ENCODE results near the gene HP1BP3.
"Not testable (repeated sequence)": the region's sequence is repeated elsewhere in the genome, so short reads cannot be mapped to it uniquely, and the experiment has no call there.

HP1BP3 gene

DNA sequence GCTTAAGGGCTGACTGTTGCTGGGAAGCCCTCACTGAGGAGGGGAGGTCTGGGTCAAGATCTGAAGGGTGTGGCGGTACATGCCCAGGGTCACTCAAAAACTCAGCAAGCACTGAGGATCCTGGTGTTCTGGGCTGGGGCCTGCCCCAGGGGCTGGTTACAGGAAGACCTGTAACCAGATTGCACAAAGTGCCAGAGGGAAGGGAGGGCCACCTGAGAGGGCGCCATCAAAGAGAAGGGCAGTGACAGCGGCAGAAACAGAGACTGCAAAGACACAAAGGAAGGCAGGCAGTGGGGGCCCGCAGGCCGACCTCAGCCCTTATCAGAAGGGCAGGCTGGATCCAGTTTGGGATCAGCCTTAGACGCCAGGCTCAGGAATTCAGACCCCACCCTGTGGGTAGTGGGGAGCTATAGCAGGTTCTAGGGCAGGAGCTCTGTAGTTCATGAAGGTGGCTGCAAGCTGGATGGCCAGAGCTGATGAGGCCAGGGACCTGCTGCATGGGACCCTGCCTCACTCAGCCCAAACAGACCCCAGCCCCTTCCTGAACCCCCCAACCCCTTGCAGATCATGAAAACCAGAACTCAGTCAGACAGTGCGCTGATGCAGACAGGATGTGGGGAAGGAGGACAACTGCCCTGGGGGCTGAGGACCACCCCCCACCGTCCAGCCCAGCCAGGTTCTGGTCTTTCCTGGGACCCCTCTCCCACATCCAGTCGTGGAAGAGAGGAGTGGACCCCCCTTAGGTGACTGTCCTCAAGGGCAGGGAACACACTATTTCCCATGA is 58.5 kb downstream of the HP1BP3 start:
- in situ Hi-C loops (cut with HindIII; ENCODE audit: low sequenced_read_pairs): no loop called here

GRCh38 chr1:20727746-20728316 is 59.3 kb downstream of the HP1BP3 start:
- in situ Hi-C loops (cut with HindIII; ENCODE audit: low sequenced_read_pairs): no loop called here

DNA sequence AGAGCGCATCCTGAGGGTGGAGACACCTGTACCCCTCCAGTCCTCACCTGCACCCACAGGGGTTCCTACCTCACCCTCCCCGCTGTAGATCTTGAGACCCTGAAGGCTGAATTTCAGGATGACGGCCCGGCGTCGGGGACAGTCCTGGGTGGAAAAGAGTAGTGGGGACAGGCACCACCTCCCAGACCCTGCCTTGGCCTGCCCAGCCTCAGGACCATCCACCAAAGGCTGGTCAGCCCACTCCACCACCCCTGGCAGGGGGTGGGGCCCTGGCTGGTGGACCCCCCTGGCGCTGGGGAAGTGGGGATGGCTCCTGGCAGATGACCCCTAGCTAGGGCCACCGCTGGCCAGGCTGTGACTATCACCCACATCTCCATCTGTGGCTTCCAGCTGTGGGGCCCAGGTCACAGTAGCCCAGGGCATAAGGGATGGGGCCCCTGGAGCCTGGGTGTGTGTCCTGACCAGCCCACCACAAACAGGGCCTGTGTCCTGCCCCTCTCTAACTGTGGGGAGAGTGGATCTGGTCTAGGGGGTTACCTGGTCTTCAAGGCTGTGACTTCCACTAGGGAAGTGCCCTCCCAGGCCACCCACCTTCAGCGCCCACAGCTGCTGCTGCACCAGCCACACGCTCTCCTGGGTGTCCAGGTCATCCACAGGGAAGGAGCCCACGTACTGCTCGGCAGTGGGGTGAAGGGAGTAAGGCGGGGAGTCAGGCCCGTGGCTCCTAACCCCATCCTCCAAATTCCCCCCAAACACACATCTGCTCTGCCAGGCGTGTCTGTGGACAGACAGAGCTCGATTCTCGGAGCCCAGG is 60.0 kb downstream of the HP1BP3 start:
- in situ Hi-C loops (cut with HindIII; ENCODE audit: low sequenced_read_pairs): no loop called here

DNA sequence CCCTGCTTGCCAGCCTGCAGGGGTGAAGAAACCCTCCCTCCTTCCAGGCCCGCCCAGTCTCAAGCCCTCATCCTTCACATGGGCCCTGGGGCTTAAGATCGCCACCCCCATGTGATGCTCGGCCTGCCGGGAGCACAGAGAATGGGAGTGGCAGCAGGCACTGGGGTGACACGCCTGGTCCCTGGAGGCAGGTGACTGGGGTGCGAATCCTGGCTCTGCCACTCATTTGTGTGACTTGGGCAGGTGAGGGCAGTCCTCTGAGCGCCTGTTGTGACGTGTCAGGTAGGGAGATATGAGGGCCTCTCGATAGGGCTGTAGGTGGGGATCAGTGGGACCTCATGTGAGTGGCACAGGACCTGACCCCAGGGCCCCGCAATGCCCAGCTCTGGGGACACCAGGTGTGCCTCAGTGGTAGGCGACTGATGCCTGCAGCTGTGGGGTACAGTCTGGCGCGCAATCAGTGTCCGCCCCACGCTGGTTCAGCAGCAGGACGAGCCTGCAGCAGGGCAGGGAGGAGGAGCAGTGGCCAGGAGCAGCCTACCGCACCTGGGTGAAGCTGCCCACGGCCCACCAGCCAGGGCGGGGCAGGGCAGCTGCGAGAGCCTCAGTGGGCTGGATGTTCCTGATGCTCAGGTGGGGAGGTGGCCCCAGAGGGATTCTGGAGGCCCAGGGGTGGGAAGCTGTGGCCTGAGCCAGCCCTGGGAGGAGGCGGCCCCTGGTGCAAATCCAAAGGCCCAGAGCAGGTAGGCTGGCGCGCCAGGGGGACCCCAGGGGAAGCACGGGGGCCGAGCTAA is 60.8 kb downstream of the HP1BP3 start:
- in situ Hi-C loops (cut with HindIII; ENCODE audit: low sequenced_read_pairs): no loop called here

GRCh38 chr1:20725189-20726117 is 61.7 kb downstream of the HP1BP3 start:
- in situ Hi-C loops (cut with HindIII; ENCODE audit: low sequenced_read_pairs): no loop called here

DNA sequence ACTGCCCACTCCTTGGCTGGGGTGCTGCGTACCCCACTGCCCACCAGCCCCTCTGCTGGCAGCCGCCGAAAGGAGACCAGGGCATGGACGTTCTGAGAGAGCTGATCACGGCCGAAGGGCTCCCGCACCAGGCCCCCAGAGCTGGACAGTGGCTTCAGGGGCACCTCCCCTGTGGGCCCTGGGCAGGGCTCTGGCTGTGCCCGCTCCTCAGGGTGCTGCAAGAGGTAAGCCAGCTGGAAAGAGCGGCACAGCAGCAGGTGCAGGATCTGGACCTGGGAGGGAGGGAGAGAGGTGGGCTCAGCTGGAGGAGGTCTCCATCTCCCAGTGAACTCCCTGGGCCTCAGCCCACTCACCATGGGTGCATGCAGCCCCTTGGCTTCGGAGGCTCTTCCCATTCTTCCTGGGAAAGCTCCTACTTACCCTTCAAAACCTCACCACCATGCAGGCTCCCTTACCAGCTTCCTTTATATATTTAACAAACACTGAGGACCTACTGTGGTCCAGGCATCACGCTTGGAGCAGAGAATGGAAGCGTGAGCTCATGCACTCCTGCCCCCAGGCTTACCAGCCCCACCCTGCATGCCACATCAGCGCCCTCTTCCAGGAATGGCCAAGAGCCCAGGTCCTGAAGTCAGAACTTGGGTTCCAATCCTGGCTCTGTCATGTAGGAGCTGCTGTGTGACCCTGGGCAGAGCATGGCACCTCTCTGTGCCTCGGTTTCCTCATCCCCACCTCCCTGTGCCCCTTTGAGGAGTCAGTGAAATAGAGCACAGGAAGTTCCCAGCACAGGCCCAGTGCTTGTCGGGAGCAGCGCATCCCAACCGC is 62.5 kb downstream of the HP1BP3 start:
- in situ Hi-C loops (cut with HindIII; ENCODE audit: low sequenced_read_pairs): no loop called here

GRCh38 chr1:20723537-20724363 is 63.4 kb downstream of the HP1BP3 start:
- in situ Hi-C loops (cut with HindIII; ENCODE audit: low sequenced_read_pairs): no loop called here

DNA sequence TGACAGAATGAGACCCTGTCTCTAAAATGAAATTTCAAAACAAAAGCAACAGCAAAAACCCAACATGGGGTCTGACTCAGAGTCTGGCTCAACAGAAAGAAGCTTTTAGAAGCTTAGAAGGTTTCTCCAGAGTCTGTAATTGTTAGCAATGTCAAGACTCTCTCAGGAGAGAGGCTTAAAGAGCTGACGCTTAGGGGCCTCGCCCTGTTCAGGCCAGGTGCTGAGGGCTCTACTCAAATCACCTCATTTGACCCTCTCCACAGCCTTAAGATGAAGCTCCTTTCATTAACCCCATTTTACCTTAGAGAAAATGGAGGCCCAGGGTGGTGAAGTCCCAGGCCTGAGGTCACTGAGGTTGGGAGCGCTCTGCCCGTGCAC is 64.0 kb downstream of the HP1BP3 start:
- in situ Hi-C loops (cut with HindIII; ENCODE audit: low sequenced_read_pairs): no loop called here

GRCh38 chr1:20721117-20722061 is 65.7 kb downstream of the HP1BP3 start:
- in situ Hi-C loops (cut with HindIII; ENCODE audit: low sequenced_read_pairs): no loop called here

- in situ Hi-C loops (cut with HindIII; ENCODE audit: low sequenced_read_pairs): no loop called here
Observed at GRCh38 chr1:20720631-20721091, 66.4 kb downstream of the HP1BP3 start.

DNA sequence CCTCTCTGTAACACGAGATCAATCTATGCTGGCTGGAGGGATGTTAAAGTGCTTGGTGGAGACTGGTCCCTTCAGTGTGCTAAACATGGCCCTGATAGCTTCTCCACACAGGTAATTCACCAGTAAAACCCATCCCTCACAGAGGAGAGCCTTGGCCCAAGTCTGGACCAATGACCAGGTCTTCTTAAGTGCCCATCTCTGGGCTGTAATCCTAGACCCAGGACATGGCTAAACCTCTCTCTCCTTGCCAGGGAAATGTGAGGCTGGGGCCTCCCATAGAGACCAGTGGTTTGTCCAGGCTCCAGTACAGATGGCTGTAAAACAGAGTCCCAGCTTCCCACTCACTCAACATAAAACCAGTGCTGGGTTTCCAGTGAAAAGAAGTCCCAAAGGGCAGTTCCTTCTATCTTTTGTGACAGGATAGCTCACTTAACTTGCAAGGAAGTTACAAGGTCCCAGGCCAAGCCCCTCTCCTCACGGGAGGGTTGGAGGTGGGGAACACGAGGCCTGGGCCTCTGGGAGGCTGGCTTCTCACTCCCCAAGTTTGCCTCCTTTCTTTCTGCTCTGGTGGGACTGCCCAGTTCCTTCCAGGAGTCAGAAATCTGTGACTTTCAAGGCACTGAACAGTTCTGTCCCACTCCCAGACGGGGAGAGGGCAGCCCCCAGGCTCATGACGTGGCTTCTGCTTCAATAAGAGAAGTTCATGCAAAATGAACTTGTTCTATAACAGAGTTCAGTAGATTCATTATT is 67.1 kb downstream of the HP1BP3 start:
- in situ Hi-C loops (cut with HindIII; ENCODE audit: low sequenced_read_pairs): no loop called here

DNA sequence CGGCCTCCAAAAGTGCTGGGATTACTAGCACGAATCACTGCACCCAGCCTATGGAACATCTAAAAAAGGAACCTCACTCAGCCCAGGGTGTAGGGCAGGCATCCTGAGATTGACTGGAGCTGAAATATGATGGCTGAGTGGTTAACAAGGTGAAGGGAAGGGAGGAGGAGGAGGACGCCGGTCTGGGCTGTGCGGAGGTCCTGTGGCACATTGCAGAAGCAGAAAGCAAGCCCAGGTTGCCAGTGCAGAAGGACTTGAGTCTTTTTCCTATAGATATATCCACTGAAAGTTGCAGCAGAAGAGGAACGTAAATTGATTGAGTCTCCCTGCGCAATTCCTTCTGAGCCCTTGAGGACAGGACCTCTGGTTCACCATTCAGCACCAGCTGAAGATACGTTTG is 67.8 kb downstream of the HP1BP3 start:
- in situ Hi-C loops (cut with HindIII; ENCODE audit: low sequenced_read_pairs): no loop called here

- in situ Hi-C loops (cut with HindIII; ENCODE audit: low sequenced_read_pairs): not testable (repeated sequence)
Observed at GRCh38 chr1:20718343-20718882, 68.7 kb downstream of the HP1BP3 start.

- in situ Hi-C loops (cut with HindIII; ENCODE audit: low sequenced_read_pairs): no loop called here
Observed at GRCh38 chr1:20717452-20718342, 69.4 kb downstream of the HP1BP3 start, which contains the start of gene KIF17. Gene KIF17 (minus strand): TSS chr1:20718007. CDS start chr1:20717706, 301 bp downstream.

DNA sequence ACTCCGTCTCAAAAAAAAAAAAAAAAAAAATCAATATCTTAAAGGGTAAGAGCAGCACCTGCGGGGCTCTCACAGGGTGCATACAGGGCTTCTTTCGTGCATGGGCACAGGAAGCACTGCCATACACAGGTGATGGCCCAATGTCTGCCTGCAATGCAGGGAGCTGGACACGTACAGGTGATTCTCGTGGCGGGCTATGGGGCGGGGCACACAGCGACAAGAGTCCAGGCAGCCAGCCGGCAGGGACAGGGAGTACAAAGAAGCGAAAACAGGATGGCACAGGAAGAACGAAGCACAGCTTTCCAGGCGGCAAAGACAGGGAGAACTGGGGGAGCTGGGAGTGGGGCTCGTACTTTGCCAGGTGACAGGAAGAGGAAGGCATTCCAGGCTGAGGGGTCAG is 70.9 kb downstream of the HP1BP3 start:
- in situ Hi-C loops (cut with HindIII; ENCODE audit: low sequenced_read_pairs): no loop called here
